Natural killer cell treated with Interleukin-12 subunit alpha and Interleukin-12 subunit beta and Interleukin-15 and Interleukin-18, amount 100 ng/mL, for 72 hours (primary cell): Measurements from ENCODE around the gene KCNK6. TPM values are rescaled to one million over a fixed set of nuclear protein-coding genes. Genes with fewer than 3 reads are reported as not detected.

ENCODE experiments used
- ATAC-seq, 2 donors: fragments of 150-1000 bp; cut with Tn5 transposase in 1 of 2; sonication (Bioruptor Pico), chemical (Tn5 transposase) in 1 of 2; 2 replicates each; pipeline ENCODE4 v1.10.0; 2021
- DNase-seq: peaks from one replicate; pipeline ENCODE4 v3.0.0; 2022; ENCODE audit warnings: low spot score
- H3K27ac Mint-ChIP-seq, 2 donors: 1 replicate in 1 of 2; 2 replicates in 1 of 2; pipeline ENCODE4 v1.8.0; 2022; ENCODE audit warnings: mixed read lengths in 2 of 2, mild to moderate bottlenecking in 1 of 2, moderate library complexity in 1 of 2
- H3K27me3 Mint-ChIP-seq, 2 donors: 1 replicate in 1 of 2; 2 replicates in 1 of 2; pipeline ENCODE4 v1.8.0; 2022; ENCODE audit warnings: mixed read lengths in 2 of 2
- H3K36me3 Mint-ChIP-seq: one replicate; pipeline ENCODE4 v1.8.0; 2022; ENCODE audit warnings: mixed read lengths
- H3K4me1 Mint-ChIP-seq, 2 donors: 1 replicate in 1 of 2; 2 replicates in 1 of 2; pipeline ENCODE4 v1.8.0; 2022; ENCODE audit warnings: low read depth in 2 of 2, mixed read lengths in 2 of 2, mild to moderate bottlenecking in 1 of 2
- H3K4me3 Mint-ChIP-seq: one replicate; pipeline ENCODE4 v1.8.0; 2022; ENCODE audit warnings: mixed read lengths
- H3K9me3 Mint-ChIP-seq: 2 replicates; pipeline ENCODE4 v1.8.0; 2022; ENCODE audit warnings: mixed read lengths
- total RNA-seq, 2 donors: library from RNA; stranded (reverse); gene quantifications; one replicate each; pipeline ENCODE4 v1.2.3, GENCODE V29; 2022

Gene KCNK6
- total RNA-seq, 2 donors from 2014 or later = 3.7 to 7.7 TPM

DNA sequence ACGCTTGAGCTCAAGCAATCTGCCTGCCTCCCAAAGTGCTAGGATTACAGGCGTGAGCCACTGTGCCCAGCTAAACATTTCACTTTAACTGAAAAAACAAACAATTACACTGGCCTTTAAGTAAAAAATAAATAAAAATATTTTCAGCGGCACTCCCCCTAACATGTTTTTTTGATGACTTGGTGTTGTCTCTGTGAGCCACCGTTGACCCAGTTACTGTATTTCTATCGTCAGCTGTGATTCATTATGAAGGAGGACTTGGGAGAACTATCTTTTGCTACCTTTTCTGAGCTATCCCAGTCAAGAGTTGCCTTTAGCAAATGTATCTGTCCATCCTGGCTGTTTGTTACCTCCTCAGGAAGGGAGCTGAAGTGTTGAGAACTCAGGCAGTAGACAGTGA lies 34.1 kb upstream of the KCNK6 start:
- H3K4me3 Mint-ChIP-seq = no peak overlapping the region
- no peak overlapping the region for H3K27ac Mint-ChIP-seq
- H3K36me3 Mint-ChIP-seq = no peaks in the 10 kb centered on the region
- H3K4me1 Mint-ChIP-seq = peaks cover 0 to 5% of the 10 kb centered on the region in 2 donors
- H3K27me3 Mint-ChIP-seq = peaks cover 0 to 5% of the 10 kb centered on the region in 2 donors
- no peaks in the 10 kb centered on the region for H3K9me3 Mint-ChIP-seq
- DNase-seq = no peak
- ATAC-seq = no peak

DNA sequence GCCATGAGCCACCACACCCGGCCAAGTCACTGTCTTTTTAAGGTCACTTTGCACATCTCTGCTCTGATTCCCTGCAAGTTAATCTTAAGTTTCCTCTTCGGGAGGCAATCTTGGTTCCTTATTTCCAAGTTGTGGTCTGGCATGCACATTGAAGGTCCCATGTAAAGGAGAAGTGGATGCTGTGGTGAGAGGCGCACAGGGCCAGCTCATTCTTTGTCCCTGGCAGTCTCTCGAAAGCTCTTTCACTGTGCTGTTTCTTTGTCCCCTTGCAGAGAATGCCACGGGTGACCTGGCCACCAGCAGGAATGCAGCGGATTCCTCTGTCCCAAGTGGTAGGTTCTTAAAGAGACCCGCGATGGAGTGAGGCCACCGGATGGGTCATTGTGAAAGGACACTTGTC lies 32.0 kb upstream of the KCNK6 start:
- Mint-ChIP-seq H3K27me3 (no peaks in the 10 kb centered on the region), H3K4me3 (no peak overlapping the region), H3K36me3 (no peaks in the 10 kb centered on the region), H3K9me3 (no peaks in the 10 kb centered on the region), H3K4me1 (no peaks in the 10 kb centered on the region), H3K27ac (no peak overlapping the region)
- ATAC-seq (no peak), DNase-seq (no peak)

DNA sequence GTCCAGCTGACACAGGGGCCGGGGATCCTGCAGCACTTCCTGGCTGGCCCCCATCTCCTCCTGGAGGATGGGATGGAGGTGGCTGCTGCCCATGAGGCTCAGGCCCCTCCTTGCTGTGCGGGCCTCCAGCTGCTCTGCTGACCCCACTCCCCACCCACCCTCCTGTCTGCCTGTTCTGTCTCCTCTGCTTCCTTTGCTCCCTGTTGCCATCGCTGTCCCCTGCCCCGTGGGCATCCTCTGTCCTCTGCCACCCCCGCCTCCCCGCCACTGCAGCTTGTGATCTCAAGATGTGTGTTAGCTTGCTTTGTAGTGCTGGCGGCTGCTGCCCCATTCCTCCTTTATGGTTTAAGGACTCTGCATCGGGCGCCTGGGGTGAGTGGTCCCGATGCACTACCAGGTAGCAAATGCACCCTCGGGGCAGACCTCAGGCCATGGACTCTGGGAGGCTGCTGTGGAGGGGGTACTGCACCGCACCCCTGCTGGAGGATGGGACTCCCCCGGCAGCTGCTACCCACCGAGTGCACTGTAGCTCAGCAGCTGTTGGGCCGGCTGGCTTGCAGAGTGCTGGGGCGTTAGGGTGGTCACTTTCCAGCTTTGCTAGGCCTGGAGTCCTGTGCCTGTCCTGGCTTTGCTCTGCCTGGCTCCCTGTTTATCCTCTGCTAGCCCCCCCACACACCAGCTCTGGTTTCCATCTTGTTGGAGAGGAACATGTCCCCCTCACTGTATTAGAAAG lies 31.4 kb upstream of the KCNK6 start:
- no peaks in the 10 kb centered on the region for H3K36me3 Mint-ChIP-seq
- DNase-seq = no peak
- no peaks in the 10 kb centered on the region for H3K9me3 Mint-ChIP-seq
- H3K4me3 Mint-ChIP-seq = no peak overlapping the region
- no peaks in the 10 kb centered on the region for H3K4me1 Mint-ChIP-seq
- H3K27ac Mint-ChIP-seq = no peak overlapping the region
- peak in 1 of 2 donors; percentile 10 for ATAC-seq
- no peaks in the 10 kb centered on the region for H3K27me3 Mint-ChIP-seq

DNA sequence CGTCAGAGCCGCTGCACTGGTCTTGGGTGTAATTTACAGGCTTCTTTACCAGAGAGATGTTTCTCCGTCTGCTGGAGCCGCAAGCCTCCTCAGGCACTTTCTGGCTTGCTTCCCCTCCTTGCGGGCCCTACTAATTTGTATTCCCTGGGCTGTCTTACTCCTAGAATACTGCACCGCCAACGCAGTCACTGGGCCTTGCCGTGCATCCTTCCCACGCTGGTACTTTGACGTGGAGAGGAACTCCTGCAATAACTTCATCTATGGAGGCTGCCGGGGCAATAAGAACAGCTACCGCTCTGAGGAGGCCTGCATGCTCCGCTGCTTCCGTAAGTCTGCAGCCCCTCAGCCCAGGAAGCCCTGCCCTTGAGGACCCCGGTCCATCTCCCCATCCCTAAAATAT lies 29.7 kb upstream of the KCNK6 start:
- DNase-seq (no peak), ATAC-seq (no peak)
- no peaks in the 10 kb centered on the region for H3K36me3 Mint-ChIP-seq
- H3K27me3 Mint-ChIP-seq = no peaks in the 10 kb centered on the region
- H3K27ac Mint-ChIP-seq = no peak overlapping the region
- H3K4me1 Mint-ChIP-seq = no peaks in the 10 kb centered on the region
- H3K9me3 Mint-ChIP-seq = no peaks in the 10 kb centered on the region
- H3K4me3 Mint-ChIP-seq = no peak overlapping the region

DNA sequence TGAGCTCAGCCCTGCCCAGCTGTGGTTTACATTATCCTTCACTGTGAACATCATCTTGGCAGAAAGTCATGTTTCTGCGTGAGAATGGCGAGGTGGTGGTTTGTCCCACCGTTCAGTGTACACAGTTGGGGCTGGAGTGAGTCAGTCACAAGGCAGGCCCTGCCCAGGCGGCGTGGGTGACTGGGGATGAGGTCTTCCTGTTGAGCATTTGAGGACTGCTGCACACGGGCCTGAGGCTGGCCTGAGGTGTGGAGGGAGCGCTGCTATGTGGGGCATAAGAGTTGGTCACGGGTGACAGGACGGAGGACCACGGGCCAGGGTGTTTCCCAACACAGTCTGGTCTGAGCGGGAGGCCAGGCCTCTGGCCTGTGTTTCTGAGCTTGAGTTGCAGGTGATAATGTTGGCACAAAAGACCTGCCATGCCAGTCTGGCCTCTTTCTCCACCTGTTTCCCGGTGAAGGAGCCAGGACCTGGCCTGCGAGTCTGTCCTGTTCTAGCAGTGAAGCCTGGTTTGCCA lies 29.0 kb upstream of the KCNK6 start:
- Mint-ChIP-seq H3K4me3 (no peak overlapping the region), H3K27me3 (no peaks in the 10 kb centered on the region), H3K9me3 (no peaks in the 10 kb centered on the region), H3K4me1 (no peaks in the 10 kb centered on the region), H3K36me3 (no peaks in the 10 kb centered on the region), H3K27ac (no peak overlapping the region)
- no peak for ATAC-seq
- DNase-seq = no peak

DNA sequence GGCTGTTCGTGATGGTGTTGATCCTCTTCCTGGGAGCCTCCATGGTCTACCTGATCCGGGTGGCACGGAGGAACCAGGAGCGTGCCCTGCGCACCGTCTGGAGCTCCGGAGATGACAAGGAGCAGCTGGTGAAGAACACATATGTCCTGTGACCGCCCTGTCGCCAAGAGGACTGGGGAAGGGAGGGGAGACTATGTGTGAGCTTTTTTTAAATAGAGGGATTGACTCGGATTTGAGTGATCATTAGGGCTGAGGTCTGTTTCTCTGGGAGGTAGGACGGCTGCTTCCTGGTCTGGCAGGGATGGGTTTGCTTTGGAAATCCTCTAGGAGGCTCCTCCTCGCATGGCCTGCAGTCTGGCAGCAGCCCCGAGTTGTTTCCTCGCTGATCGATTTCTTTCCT lies 27.8 kb upstream of the KCNK6 start:
- ATAC-seq (no peak), DNase-seq (no peak)
- Mint-ChIP-seq H3K27ac (no peak overlapping the region), H3K27me3 (no peaks in the 10 kb centered on the region), H3K36me3 (no peaks in the 10 kb centered on the region), H3K9me3 (no peaks in the 10 kb centered on the region), H3K4me3 (no peak overlapping the region), H3K4me1 (no peaks in the 10 kb centered on the region)

DNA sequence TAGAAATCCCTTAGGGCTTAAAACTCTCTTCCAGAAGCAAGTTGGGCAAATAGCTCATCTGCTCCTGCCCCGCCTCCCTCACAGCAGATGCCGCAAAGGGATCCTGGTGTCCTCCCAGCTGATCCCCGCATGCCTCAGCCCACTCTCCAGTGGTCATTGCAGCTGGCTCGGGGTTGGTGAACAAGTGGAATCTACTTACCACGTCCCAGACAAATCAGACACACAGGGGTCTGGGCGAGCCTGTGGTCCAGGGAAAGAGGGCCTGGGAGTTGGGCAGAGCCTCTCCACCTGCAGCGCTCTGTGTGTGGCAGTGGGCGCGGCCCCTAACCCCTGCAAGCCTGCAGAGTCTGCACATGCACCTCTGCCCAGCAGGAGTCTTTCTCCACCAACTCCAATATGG lies 26.4 kb upstream of the KCNK6 start:
- H3K27me3 Mint-ChIP-seq = no peaks in the 10 kb centered on the region
- no peaks in the 10 kb centered on the region for H3K36me3 Mint-ChIP-seq
- no peak for DNase-seq
- ATAC-seq = no peak
- H3K27ac Mint-ChIP-seq = no peak overlapping the region
- no peaks in the 10 kb centered on the region for H3K4me1 Mint-ChIP-seq
- no peak overlapping the region for H3K4me3 Mint-ChIP-seq
- no peaks in the 10 kb centered on the region for H3K9me3 Mint-ChIP-seq

DNA sequence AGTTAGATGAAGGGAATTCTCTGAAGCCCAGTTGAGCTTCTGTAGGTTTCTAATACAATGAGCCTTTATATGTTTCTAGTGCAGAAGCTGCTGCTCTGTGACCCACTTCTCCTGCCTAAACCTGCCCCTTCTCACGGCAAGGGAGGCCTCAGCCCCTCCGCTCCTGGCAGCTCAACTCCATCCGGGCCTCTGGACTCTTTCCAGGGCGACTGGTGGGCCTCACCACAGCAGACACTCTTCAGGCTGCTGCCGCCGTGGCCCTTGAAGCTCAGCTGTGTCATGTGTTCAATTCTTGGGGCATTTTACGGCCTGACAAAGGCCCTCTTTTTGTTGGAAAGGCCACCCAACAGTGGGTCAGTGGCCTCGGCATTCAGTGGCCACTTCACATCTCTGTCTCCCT lies 25.6 kb upstream of the KCNK6 start:
- Mint-ChIP-seq H3K9me3 (no peaks in the 10 kb centered on the region), H3K4me1 (no peaks in the 10 kb centered on the region), H3K36me3 (no peaks in the 10 kb centered on the region), H3K27ac (no peak overlapping the region), H3K4me3 (no peak overlapping the region), H3K27me3 (no peaks in the 10 kb centered on the region)
- DNase-seq (no peak), ATAC-seq (no peak)

DNA sequence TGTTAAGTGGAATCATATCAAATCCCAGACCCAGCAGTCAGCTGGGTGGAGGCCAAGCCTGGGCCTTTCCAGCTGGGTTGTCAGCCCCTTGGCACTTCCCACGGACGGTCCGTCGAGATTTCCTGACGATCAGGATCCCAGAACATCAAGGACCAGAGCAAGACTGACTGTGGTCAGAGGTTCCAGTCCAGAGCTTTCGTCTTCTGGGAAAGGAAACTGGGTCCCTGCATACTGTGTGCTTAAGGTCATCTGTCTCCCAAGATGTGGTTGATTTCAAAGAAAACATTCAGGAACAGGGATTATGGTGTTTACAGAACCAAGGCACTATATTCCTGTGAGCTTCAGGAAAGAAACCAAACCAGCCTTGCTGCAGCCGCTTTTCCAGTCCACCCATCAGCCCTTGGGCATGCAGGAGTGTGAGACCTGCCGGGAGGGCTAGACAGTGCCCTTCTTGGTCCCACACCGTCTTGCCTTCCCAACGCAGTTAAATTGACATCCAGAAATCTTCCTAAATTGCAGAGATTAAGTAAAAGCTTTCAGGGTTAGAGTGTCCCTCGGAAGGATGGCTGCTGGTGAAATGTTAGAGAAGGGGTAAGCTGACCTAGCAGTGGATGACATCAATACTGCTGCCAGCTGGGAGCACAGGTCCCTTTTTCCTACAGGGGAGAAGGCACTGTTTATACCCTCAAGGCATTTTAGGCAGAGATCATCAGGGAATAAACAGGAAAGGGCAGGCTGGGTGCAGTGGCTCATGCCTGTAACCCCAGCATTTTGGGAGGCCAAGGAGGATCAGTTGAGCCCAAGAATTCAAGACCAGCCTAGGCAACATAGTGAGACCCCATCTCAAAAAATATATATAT lies 20.6 kb upstream of the KCNK6 start:
- DNase-seq = no peak
- no peak overlapping the region for H3K4me3 Mint-ChIP-seq
- ATAC-seq = no peak
- no peaks in the 10 kb centered on the region for H3K9me3 Mint-ChIP-seq
- no peaks in the 10 kb centered on the region for H3K4me1 Mint-ChIP-seq
- H3K27me3 Mint-ChIP-seq = no peaks in the 10 kb centered on the region
- H3K27ac Mint-ChIP-seq = no peak overlapping the region
- H3K36me3 Mint-ChIP-seq = no peaks in the 10 kb centered on the region

DNA sequence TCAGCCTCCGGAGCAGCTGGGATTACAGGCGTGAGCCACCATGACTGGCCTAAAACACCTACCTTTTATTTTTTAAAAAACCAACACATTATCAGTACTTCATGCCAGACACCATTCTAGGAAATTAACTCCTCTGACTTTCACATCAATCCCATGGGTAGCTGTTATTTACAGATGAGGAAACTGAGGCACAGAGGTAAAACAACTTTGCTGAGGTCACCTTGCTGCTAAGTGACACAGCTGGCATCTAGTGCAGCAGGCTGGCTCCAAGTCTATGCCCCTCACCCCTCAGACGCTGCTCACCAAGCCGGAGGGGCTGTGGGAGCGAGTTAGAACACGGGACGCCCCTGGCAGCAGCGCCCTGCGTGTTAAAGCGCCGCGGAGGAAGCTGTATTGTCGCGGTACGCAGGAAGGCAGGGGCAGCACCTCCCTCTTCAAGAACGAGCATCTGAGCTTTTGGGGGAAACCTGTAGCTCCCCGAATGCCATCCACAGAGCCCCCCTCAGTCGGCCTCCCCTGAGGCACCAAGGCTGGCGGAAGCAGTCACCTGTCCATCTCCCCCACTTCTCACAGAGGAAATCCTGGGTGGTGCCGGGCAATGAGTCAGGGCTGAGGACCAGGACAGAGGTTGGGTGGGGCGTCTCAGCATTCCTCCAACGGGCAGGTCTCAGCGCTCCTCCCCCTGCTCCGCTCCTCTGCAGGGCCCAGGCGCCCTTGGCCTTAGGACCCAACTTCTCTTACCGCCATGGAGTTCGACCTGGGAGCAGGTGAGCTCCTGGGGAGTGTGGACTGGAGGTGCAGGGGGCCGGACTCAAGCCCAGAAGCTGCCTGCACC lies 15.9 kb upstream of the KCNK6 start, which contains the start of gene C19orf33:
C19orf33 (plus strand) TSS at position 735 of the 835 bp plus-strand sequence; CDS start at position 746, 11 bp downstream.
- no peak for DNase-seq
- H3K27me3 Mint-ChIP-seq = no peaks in the 10 kb centered on the region
- H3K9me3 Mint-ChIP-seq = no peaks in the 10 kb centered on the region
- peaks cover 0 to 3% of the 10 kb centered on the region in 2 donors for H3K4me1 Mint-ChIP-seq
- peak in 1 of 2 donors; percentile 31 for ATAC-seq
- no peak within 1 kb of the TSS for H3K27ac Mint-ChIP-seq
- H3K36me3 Mint-ChIP-seq = no peaks in the 10 kb centered on the region
- no peak within 1 kb of the TSS for H3K4me3 Mint-ChIP-seq

DNA sequence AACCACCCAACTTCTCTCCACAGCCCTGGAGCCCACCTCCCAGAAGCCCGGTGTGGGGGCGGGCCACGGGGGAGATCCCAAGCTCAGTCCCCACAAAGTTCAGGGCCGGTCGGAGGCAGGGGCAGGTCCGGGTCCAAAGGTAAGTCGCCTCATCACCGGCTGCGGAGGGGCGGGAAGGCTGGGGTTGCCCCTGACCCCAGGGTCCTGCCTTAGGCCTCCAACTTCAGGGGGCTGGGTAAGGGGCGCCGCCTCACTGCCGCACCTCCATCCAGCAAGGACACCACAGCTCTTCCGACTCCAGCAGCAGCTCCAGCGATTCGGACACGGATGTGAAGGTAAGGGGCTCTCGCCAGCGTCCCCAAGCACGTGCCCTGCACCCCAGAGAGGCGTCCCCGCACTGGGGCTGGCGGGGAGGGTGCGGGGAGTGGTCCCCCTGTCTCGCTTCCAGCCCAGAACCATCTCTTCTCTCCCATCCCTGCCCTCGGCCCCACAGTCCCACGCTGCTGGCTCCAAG lies 15.2 kb upstream of the KCNK6 start:
- DNase-seq (no peak), ATAC-seq (no peak)
- Mint-ChIP-seq H3K36me3 (no peaks in the 10 kb centered on the region), H3K4me1 (peaks cover 0 to 3% of the 10 kb centered on the region in 2 donors), H3K27ac (no peak overlapping the region), H3K9me3 (no peaks in the 10 kb centered on the region), H3K4me3 (no peak overlapping the region), H3K27me3 (no peaks in the 10 kb centered on the region)

DNA sequence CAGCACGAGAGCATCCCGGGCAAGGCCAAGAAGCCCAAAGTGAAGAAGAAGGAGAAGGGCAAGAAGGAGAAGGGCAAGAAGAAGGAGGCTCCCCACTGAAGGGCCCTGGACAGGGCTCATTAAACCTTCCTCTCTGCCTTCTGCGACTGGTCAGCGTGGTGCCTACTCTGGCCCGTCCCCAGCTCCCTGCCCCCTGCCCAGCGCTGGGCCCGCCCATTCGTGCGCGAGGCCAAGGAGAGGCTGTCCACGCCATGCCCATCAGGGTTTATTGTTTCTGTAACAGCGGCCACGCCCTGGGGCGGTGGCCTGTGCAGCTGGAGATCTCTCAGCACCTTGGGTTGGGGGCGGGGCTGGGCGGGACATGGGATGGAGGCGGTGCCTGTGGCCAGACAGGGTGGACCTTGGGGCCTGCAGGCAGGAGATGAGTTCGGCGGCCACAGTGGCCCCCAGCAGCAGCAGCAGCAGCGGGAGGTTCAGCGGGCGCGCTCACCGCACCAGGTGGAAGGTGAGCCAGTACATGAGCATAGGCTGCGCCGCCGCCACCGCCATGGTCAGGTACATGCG lies 14.7 kb upstream of the KCNK6 start:
- Mint-ChIP-seq H3K9me3 (no peaks in the 10 kb centered on the region), H3K36me3 (no peaks in the 10 kb centered on the region), H3K4me3 (no peak overlapping the region), H3K4me1 (peaks cover 0 to 3% of the 10 kb centered on the region in 2 donors), H3K27ac (no peak overlapping the region), H3K27me3 (no peaks in the 10 kb centered on the region)
- no peak for DNase-seq
- no peak for ATAC-seq

DNA sequence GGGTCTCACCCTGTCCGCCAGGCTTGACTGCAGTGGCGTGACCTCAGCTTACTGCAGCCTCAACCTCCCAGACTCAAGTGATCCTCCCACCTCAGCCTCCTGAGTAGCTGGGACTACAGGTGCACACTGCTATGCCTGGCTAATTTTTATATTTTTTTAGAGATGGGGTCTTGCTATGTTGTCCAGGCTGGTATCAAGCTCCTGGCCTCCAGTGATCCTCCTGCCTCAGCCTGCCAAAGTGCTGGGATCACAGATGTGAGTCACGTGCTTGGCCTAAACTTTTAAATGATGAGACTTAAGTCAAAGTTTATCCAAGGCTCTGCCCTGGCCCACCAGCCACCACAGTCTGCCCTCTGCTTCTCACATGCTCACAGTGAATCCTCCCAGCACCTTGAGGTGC lies 13.4 kb upstream of the KCNK6 start:
- DNase-seq (no peak), ATAC-seq (no peak)
- Mint-ChIP-seq H3K27me3 (no peaks in the 10 kb centered on the region), H3K27ac (no peak overlapping the region), H3K4me3 (no peak overlapping the region), H3K4me1 (peaks cover 6 to 7% of the 10 kb centered on the region in 2 donors), H3K9me3 (no peaks in the 10 kb centered on the region), H3K36me3 (no peaks in the 10 kb centered on the region)
